ENCODE data around the gene GPR61. TPM values are rescaled to one million over a fixed set of nuclear protein-coding genes. Genes with fewer than 3 reads are reported as not detected.

The GPR61 gene
- total and polyA plus RNA-seq, 2 of the 4 experiments (the other 2 are of a cell fraction): not detected

GRCh38 chr1:109543283-109543987 is 3.8 kb downstream of the GPR61 start:
- ATAC-seq (ENCODE audit: low read depth): no peak
- Histone ChIP-seq H3K4me2 (ENCODE audit: low read depth, low read length) (no peak overlapping the region), H3K4me1 (ENCODE audit: control insufficient read depth, insufficient read depth, low read length) (peaks cover 4% of the 10 kb centered on the region), H3K18ac (ENCODE audit: low read depth, low read length) (no peak overlapping the region), H2BK120ac (ENCODE audit: low read depth, low read length) (no peak overlapping the region), H2BK20ac (ENCODE audit: low read depth, low read length) (no peak overlapping the region), H4K91ac (ENCODE audit: insufficient read depth, low read depth, low read length) (no peak overlapping the region; the same call in 1 of the 2 replicates), H4K5ac (ENCODE audit: low read depth, low read length) (no peak overlapping the region), H3K9ac (ENCODE audit: low read depth, low read length) (no peak overlapping the region), H3K56ac (ENCODE audit: extremely low read depth, insufficient read depth, low read length) (no peak overlapping the region), H2AK5ac (ENCODE audit: low read depth, low read length) (no peak overlapping the region), H2AK9ac (replicated peaks; ENCODE audit: low read depth, low read length, poor library complexity) (no peak overlapping the region), H3K9me1 (ENCODE audit: insufficient read depth, low read length) (no peaks in the 10 kb centered on the region; the same call in 1 of the 2 replicates), H3K27ac (ENCODE audit: insufficient read depth, low read length) (no peak overlapping the region), H3K4me3 (ENCODE audit: insufficient read depth, low read depth, low read length) (no peak overlapping the region), H3K36me3 (ENCODE audit: control insufficient read depth, insufficient read depth, low read length) (no peaks in the 10 kb centered on the region), H3K9me3 (ENCODE audit: control insufficient read depth, insufficient read depth, low read length) (no peaks in the 10 kb centered on the region), H4K20me1 (ENCODE audit: insufficient read depth, low read length) (no peaks in the 10 kb centered on the region), H3K79me1 (ENCODE audit: low read depth in 1 of 2, low read length in 2 of 2) (peaks cover 10 to 17% of the 10 kb centered on the region in 2 experiments), H2BK5ac (ENCODE audit: low read depth, low read length, poor library complexity, severe bottlenecking) (no peak overlapping the region), H4K8ac (ENCODE audit: low read depth in 2 of 2, low read length in 2 of 2) (no peak overlapping the region), H3K27me3 (ENCODE audit: control insufficient read depth, insufficient read depth, low read length) (peaks cover 23% of the 10 kb centered on the region), H3K23ac (ENCODE audit: low read depth, low read length) (no peak overlapping the region), H3K4ac (ENCODE audit: low read depth, low read length) (no peak overlapping the region), H2AFZ (replicated peaks; ENCODE audit: low read length, poor library complexity) (no peak overlapping the region), H2BK15ac (ENCODE audit: low read depth, low read length) (no peak overlapping the region), H3K14ac (replicated peaks; ENCODE audit: low read depth, low read length) (no peak overlapping the region)
- no peak for TF ChIP-seq MAFK (IDR thresholded peaks at IDR 0.05; ENCODE audit: low read depth, low read length)
- TF ChIP-seq CTCF (conservative IDR thresholded peaks at IDR 0.05; ENCODE audit: low read depth, low read length): no peak
- TF ChIP-seq, protein P1, sequence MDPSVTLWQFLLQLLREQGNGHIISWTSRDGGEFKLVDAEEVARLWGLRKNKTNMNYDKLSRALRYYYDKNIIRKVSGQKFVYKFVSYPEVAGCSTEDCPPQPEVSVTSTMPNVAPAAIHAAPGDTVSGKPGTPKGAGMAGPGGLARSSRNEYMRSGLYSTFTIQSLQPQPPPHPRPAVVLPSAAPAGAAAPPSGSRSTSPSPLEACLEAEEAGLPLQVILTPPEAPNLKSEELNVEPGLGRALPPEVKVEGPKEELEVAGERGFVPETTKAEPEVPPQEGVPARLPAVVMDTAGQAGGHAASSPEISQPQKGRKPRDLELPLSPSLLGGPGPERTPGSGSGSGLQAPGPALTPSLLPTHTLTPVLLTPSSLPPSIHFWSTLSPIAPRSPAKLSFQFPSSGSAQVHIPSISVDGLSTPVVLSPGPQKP (IDR thresholded peaks at IDR 0.05; ENCODE audit: borderline replicate concordance, low read depth, low read length): no peak
- no peak for TF ChIP-seq CEBPB (IDR thresholded peaks at IDR 0.05; ENCODE audit: low read depth, low read length)
- dilution Hi-C loops (cut with HindIII; ENCODE audit: low sequenced_read_pairs, unreplicated experiment): no loop called here
- DNase-seq: no peak
- CTCF ChIA-PET: no interaction called here
- POLR2A ChIA-PET (ENCODE audit: unreplicated experiment): no interaction called here
- BruUV-seq (replicated peaks): no TSS peak
- intact Hi-C loops (cut with micrococcal nuclease): no loop called here
- 89% methylated on average over 4 of the region's 24 CpGs; no CpG with 5 or more reads in 1 of the 2 experiments for WGBS, 2 experiments (ENCODE audit: extremely low coverage in 2 of 2, insufficient read length in 1 of 2)
- in situ Hi-C loops (cut with MboI; ENCODE audit: low sequenced_read_pairs): no loop called here
